Measurements from ENCODE around the gene TMCO6. TPM values are rescaled to one million over a fixed set of nuclear protein-coding genes. Genes with fewer than 3 reads are reported as not detected.
A peak's percentile ranks its signal among the peaks of the same experiment; 100 is the strongest.
"Not testable (repeated sequence)": the region's sequence is repeated elsewhere in the genome, so short reads cannot be mapped to it uniquely, and the experiment has no call there.

TMCO6 gene
- total RNA-seq (2014; rRNA removed; shearing (Covaris generic)), result 14.4 and 48.2 TPM in 2 replicates
- 5.4 and 5.6 TPM in 2 replicates for polyA plus RNA-seq (2016; fragmentation: Nextera tagmentation; extraction: Ambion mirVana)

DNA sequence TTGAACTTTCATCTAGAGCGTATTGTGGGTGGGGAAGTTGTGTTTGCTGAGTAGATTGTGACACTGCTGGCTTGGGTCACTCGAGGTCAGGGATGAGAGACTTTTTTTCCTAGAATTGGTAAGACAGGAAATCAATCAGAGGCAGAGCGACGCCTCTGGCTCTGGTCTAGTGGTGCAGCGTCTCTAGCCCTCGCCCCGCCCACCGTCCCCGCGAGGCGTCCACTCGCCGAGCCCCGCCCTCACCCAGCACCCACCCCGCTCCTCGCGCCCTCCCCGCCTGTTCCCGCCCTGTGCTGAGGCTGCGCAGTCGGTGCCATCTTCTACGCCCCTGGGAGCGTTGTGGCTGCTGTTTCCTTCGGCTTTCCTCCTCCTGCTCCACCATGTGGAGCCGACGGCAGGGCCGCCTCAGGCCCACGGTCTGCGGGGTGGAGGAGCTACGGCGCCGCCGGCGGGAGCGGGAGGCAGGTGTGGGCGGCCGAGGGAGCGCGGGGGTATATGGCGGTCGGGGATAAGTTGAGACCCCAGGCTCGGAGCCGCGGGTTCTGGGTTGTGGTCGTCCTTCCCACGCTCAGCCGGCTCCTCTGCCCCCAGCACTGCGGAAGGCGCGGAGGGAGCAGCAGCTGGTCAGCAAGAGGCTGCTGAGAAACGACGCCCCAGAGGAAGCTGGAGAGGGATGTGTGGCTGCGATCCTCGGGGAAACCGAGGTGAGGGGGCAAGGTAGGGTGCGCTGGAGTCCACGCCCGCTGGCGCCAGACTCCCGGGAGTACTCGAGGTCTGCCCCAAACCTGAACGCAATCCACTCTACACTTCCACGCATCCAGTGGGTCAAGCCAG is at the start of gene TMCO6:
TMCO6 (plus strand) TSS at position 304 of the 834 bp plus-strand sequence; CDS start at position 381, 77 bp downstream.
- 0 out of 2 replicates have a peak, but pooled peaks cover 4% of the 10 kb centered on the region for H3F3A ChIP-seq (ENCODE audit: insufficient read depth)
- no peaks in the 10 kb centered on the region for H3K4me1 ChIP-seq (ENCODE audit: insufficient read depth)
- peak within 1 kb of the TSS; percentile 69 for H3K27ac ChIP-seq
- in situ Hi-C loops (cut with MboI), result no loop called here
- no peak for TF ChIP-seq EZH2 (IDR thresholded peaks at IDR 0.05; ENCODE audit: insufficient read depth, poor library complexity, severe bottlenecking)
- no peak for TF ChIP-seq EZH2phosphoT487 (IDR thresholded peaks at IDR 0.05; ENCODE audit: insufficient read depth, low read depth)
- no peaks in the 10 kb centered on the region for H3K27me3 ChIP-seq (replicated peaks; ENCODE audit: insufficient read depth)
- H3K9ac ChIP-seq, result peak within 1 kb of the TSS; percentile 84
- H3K9me2 ChIP-seq (ENCODE audit: insufficient read depth), result no peaks in the 10 kb centered on the region
- H2AFZ ChIP-seq, result peak within 1 kb of the TSS; percentile 91
- no peaks in the 10 kb centered on the region for H3K36me3 ChIP-seq (ENCODE audit: low read depth)
- H3K9me3 ChIP-seq (ENCODE audit: low read depth), result no peaks in the 10 kb centered on the region
- DNase-seq, result peak; percentile 99
- H3K4me3 ChIP-seq, result peak within 1 kb of the TSS; percentile 82
- no peaks in the 10 kb centered on the region for H4K20me1 ChIP-seq (ENCODE audit: insufficient read depth)
- H3K79me2 ChIP-seq (ENCODE audit: insufficient read depth), result peaks cover 27% of the 10 kb centered on the region
- H3K4me2 ChIP-seq (ENCODE audit: unreplicated experiment), result peak within 1 kb of the TSS; percentile 84
- 2% methylated on average over 37 to 61 of the region's 63 CpGs for WGBS, 2 experiments (ENCODE audit: low coverage in 1 of 2, low lambda C conversion rate in 2 of 2, missing lambda C conversion rate in 2 of 2)

DNA sequence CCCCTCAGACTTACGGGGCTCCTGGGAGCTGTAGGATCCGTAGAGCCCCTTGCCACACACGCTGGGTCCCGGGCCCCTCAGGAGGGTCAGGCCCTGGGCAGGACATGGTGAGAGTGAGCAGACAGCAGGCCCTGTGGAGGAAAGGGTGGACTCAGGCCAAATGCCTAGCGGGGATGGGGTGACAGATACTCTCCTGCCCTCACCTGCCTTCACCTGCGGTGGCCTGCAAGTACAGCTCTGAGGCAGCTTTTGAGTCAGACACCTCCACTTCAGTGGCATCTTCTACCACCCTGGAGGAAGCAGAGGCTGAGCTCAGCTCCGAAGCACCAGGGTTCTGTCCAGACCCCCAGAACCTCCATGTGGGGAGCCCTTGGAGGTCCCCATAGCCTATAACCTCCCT is 48.4 kb upstream of the TMCO6 start:
- in situ Hi-C loops (cut with MboI), result no loop called here
- WGBS, 2 experiments (ENCODE audit: low coverage in 1 of 2, low lambda C conversion rate in 2 of 2, missing lambda C conversion rate in 2 of 2), result 75 to 83% methylated on average over 7 of the region's 7 CpGs
- H2AFZ ChIP-seq, result no peak overlapping the region
- no peak for DNase-seq
- H3K4me2 ChIP-seq (ENCODE audit: unreplicated experiment), result no peak overlapping the region
- H3K9me2 ChIP-seq (ENCODE audit: insufficient read depth), result no peaks in the 10 kb centered on the region
- H3K27me3 ChIP-seq (replicated peaks; ENCODE audit: insufficient read depth), result no peaks in the 10 kb centered on the region; the same call in 1 of the 2 replicates
- H3K27ac ChIP-seq, result no peak overlapping the region
- no peaks in the 10 kb centered on the region for H3K36me3 ChIP-seq (ENCODE audit: low read depth)
- peaks cover 38% of the 10 kb centered on the region for H3K4me1 ChIP-seq (ENCODE audit: insufficient read depth)
- H3K9ac ChIP-seq, result no peak overlapping the region
- peaks cover 8% of the 10 kb centered on the region; the same call in 1 of the 2 replicates for H3F3A ChIP-seq (ENCODE audit: insufficient read depth)
- no peaks in the 10 kb centered on the region for H4K20me1 ChIP-seq (ENCODE audit: insufficient read depth)
- no peaks in the 10 kb centered on the region for H3K79me2 ChIP-seq (ENCODE audit: insufficient read depth)
- H3K4me3 ChIP-seq, result no peak overlapping the region
- no peaks in the 10 kb centered on the region for H3K9me3 ChIP-seq (ENCODE audit: low read depth)
- TF ChIP-seq EZH2 (IDR thresholded peaks at IDR 0.05; ENCODE audit: insufficient read depth, poor library complexity, severe bottlenecking) (no peak), EZH2phosphoT487 (IDR thresholded peaks at IDR 0.05; ENCODE audit: insufficient read depth, low read depth) (no peak)

DNA sequence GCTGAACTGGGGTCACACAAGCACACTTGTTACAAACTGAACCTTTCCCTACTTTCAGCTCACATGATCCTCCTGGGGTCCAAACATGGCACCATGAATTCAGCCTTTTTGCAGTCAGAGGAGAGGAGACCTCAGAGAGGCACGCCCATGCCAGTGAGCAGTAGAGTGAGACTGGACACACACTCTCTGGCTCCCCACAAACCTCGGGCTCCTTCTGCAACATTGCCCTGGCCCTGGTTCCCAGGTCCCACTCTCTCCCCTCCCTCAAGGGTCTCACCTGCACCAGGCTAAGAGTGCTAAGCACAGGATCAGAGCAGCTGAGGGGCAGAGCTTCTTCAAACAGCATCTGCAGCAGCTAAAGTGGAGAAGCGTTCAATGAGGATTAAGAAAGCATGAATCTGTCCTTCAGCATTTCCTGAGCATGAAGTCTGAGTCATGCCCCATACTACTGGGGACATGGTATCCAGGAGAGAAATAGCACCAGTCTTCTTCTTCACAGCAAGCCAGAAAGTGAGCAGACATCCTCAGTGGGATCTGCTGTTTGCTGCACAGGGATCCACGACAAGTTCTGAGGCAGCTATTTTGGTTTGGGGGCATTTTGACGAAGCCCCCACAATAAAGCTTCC is 47.4 kb upstream of the TMCO6 start:
- Histone ChIP-seq H4K20me1 (ENCODE audit: insufficient read depth) (no peaks in the 10 kb centered on the region), H3K9me2 (ENCODE audit: insufficient read depth) (no peaks in the 10 kb centered on the region), H3K4me3 (no peak overlapping the region), H3K9me3 (ENCODE audit: low read depth) (no peaks in the 10 kb centered on the region), H3F3A (ENCODE audit: insufficient read depth) (peaks cover 8% of the 10 kb centered on the region; the same call in 1 of the 2 replicates), H3K79me2 (ENCODE audit: insufficient read depth) (no peaks in the 10 kb centered on the region), H3K27ac (no peak overlapping the region), H3K9ac (no peak overlapping the region), H2AFZ (no peak overlapping the region), H3K36me3 (ENCODE audit: low read depth) (no peaks in the 10 kb centered on the region), H3K27me3 (replicated peaks; ENCODE audit: insufficient read depth) (no peaks in the 10 kb centered on the region; the same call in 1 of the 2 replicates), H3K4me2 (ENCODE audit: unreplicated experiment) (peak overlapping the region; percentile 57), H3K4me1 (ENCODE audit: insufficient read depth) (peaks cover 38% of the 10 kb centered on the region)
- TF ChIP-seq EZH2phosphoT487 (IDR thresholded peaks at IDR 0.05; ENCODE audit: insufficient read depth, low read depth), result no peak
- TF ChIP-seq EZH2 (IDR thresholded peaks at IDR 0.05; ENCODE audit: insufficient read depth, poor library complexity, severe bottlenecking), result no peak
- DNase-seq, result peak; percentile 79
- WGBS, 2 experiments (ENCODE audit: low coverage in 1 of 2, low lambda C conversion rate in 2 of 2, missing lambda C conversion rate in 2 of 2), result 74 to 78% methylated on average over 5 of the region's 5 CpGs
- in situ Hi-C loops (cut with MboI), result no loop called here

DNA sequence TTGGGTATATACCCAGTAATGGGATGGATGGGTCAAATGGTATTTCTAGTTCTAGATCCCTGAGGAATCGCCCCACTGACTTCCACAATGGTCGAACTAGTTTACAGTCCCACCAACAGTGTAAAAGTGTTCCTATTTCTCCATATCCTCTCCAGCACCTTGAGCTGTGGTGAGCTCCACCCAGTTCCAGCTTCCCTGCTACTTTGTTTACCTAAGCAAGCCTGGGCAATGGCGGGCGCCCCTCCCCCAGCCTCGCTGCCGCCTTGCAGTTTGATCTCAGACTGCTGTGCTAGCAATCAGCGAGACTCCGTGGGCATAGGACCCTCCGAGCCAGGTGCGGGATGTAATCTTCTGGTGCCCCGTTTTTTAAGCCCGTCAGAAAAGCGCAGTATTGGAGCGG is 46.2 kb upstream of the TMCO6 start:
- H3K4me3 ChIP-seq; H2AFZ ChIP-seq; H3K27me3 ChIP-seq (replicated peaks; ENCODE audit: insufficient read depth); H3K4me2 ChIP-seq (ENCODE audit: unreplicated experiment); H3K79me2 ChIP-seq (ENCODE audit: insufficient read depth); in situ Hi-C loops (cut with MboI); H3K27ac ChIP-seq; H3K9ac ChIP-seq; H3K9me3 ChIP-seq (ENCODE audit: low read depth); H3K9me2 ChIP-seq (ENCODE audit: insufficient read depth); H4K20me1 ChIP-seq (ENCODE audit: insufficient read depth); H3F3A ChIP-seq (ENCODE audit: insufficient read depth); DNase-seq; H3K36me3 ChIP-seq (ENCODE audit: low read depth): not testable (repeated sequence)
- H3K4me1 ChIP-seq (ENCODE audit: insufficient read depth), result peaks cover 32% of the 10 kb centered on the region
- WGBS, 2 experiments (ENCODE audit: low coverage in 1 of 2, low lambda C conversion rate in 2 of 2, missing lambda C conversion rate in 2 of 2), result 74 to 77% methylated on average over 12 to 14 of the region's 14 CpGs

Data from GM23248 (cell line).